Neural progenitor cell (in vitro differentiated cells): Measurements from ENCODE around the gene RNF123. TPM values are rescaled to one million over a fixed set of nuclear protein-coding genes. Genes with fewer than 3 reads are reported as not detected.

Source experiments
- DNase-seq: peaks from one replicate; pipeline ENCODE4 v3.0.0-alpha.2; 2016; ENCODE audit warnings: low spot score
- H2AFZ ChIP-seq: fragments of 200-600 bp; sonication (generic); replicated peaks from 2 replicates; pipeline ENCODE4 v1.6.1; 2016; ENCODE audit warnings: antibody characterized with exemption
- H3F3A ChIP-seq: fragments of 200-600 bp; sonication (generic); 2 replicates; pipeline ENCODE4 v1.6.1; 2016; ENCODE audit warnings: antibody characterized with exemption, low read depth
- H3K27ac ChIP-seq: fragments of 200-600 bp; sonication (generic); 2 replicates; pipeline ENCODE4 v1.5.1; 2016; ENCODE audit warnings: mild to moderate bottlenecking
- H3K27me3 ChIP-seq: fragments of 200-600 bp; sonication (generic); 2 replicates; pipeline ENCODE4 v1.6.1; 2016; ENCODE audit warnings: mild to moderate bottlenecking, moderate library complexity
- H3K36me3 ChIP-seq: fragments of 200-600 bp; sonication (generic); 2 replicates; pipeline ENCODE4 v1.5.1; 2016
- H3K4me1 ChIP-seq: fragments of 200-600 bp; sonication (generic); 2 replicates; pipeline ENCODE4 v1.6.1; 2016; ENCODE audit warnings: mixed run types
- H3K4me2 ChIP-seq: fragments of 200-600 bp; sonication (generic); 2 replicates; pipeline ENCODE4 v1.6.1; 2016
- H3K4me3 ChIP-seq: fragments of 200-600 bp; sonication (generic); 2 replicates; pipeline ENCODE4 v1.5.1; 2016
- H3K79me2 ChIP-seq: fragments of 200-600 bp; sonication (generic); 2 replicates; pipeline ENCODE4 v1.6.1; 2016; ENCODE audit warnings: low read depth
- H3K9ac ChIP-seq: fragments of 200-600 bp; sonication (generic); 2 replicates; pipeline ENCODE4 v1.6.1; 2016
- H3K9me3 ChIP-seq: fragments of 200-600 bp; sonication (generic); 2 replicates; pipeline ENCODE4 v1.5.1; 2016; ENCODE audit warnings: low read depth
- H4K20me1 ChIP-seq: fragments of 200-600 bp; sonication (generic); 2 replicates; pipeline ENCODE4 v1.6.1; 2016; ENCODE audit warnings: low read depth
- H3K27ac Mint-ChIP-seq: 3 replicates; pipeline ENCODE4 v1.8.0; 2021; ENCODE audit warnings: mixed read lengths
- H3K27me3 Mint-ChIP-seq: 2 replicates; pipeline ENCODE4 v1.8.0; 2022; ENCODE audit warnings: low read depth, mild to moderate bottlenecking, inconsistent platforms, moderate library complexity, mixed read lengths; ENCODE audit not compliant: insufficient read depth
- H3K36me3 Mint-ChIP-seq: 3 replicates; pipeline ENCODE4 v1.8.0; 2021; ENCODE audit warnings: mixed read lengths
- H3K4me1 Mint-ChIP-seq: 3 replicates; pipeline ENCODE4 v1.8.0; 2021; ENCODE audit warnings: mixed read lengths
- H3K4me3 Mint-ChIP-seq: 3 replicates; pipeline ENCODE4 v1.8.0; 2021; ENCODE audit warnings: mild to moderate bottlenecking, moderate library complexity, mixed read lengths
- H3K9me3 Mint-ChIP-seq: 3 replicates; pipeline ENCODE4 v1.8.0; 2020; ENCODE audit warnings: mixed read lengths
- CTCF ChIP-seq: fragments of 200-600 bp; sonication (generic); IDR thresholded peaks from 2 replicates; pipeline ENCODE4 v1.5.1; 2017; ENCODE audit warnings: antibody characterized with exemption, mild to moderate bottlenecking
- EZH2 ChIP-seq: fragments of 200-600 bp; sonication (generic); IDR thresholded peaks from 2 replicates; pipeline ENCODE4 v1.6.1; 2017; ENCODE audit warnings: antibody characterized with exemption, mild to moderate bottlenecking, moderate library complexity
- EZH2phosphoT487 ChIP-seq: fragments of 200-600 bp; sonication (generic); IDR thresholded peaks from 2 replicates; pipeline ENCODE4 v1.6.1; 2017; ENCODE audit warnings: antibody characterized with exemption
- total RNA-seq: library from RNA; depleted of rRNA; stranded (reverse); fragments of >200 nt; gene quantifications from 2 replicates; pipeline ENCODE4 v1.2.3, GENCODE V29; 2015; ENCODE audit warnings: low replicate concordance

The RNF123 gene
- total RNA-seq, 1 donor from 2014 or later: 15.0 TPM

DNA sequence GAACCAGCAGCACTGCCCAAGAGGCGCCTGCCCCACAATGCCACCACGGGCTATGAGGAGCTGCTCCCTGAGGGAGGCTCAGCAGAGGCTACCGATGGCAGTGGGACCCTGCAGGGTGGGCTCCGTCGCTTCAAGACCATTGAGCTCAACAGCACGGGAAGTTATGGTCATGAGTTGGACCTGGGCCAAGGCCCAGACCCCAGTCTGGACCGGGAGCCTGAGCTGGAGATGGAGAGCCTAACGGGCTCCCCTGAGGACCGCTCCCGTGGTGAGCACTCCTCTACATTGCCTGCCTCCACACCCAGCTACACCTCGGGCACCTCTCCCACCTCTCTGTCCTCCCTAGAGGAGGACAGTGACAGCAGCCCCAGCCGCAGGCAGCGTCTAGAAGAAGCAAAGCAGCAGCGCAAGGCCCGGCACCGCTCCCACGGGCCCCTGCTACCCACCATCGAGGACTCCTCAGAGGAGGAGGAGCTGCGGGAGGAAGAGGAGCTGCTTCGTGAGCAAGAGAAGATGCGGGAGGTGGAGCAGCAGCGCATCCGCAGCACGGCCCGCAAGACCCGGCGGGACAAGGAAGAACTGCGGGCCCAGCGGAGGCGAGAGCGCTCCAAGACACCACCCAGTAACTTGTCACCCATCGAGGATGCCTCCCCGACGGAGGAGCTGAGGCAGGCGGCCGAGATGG is 37.0 kb upstream of the RNF123 start:
- no peak for TF ChIP-seq CTCF
- no peak for TF ChIP-seq EZH2phosphoT487
- no peak for TF ChIP-seq EZH2
- Histone ChIP-seq H3K79me2 (no peaks in the 10 kb centered on the region), H4K20me1 (no peaks in the 10 kb centered on the region), H3K9ac (no peak overlapping the region), H3K9me3 (no peaks in the 10 kb centered on the region), H3K4me2 (no peak overlapping the region), H3F3A (no peaks in the 10 kb centered on the region), H3K4me3 (no peak overlapping the region), H3K27ac (no peak overlapping the region), H3K27me3 (no peaks in the 10 kb centered on the region), H3K4me1 (no peaks in the 10 kb centered on the region), H3K36me3 (no peaks in the 10 kb centered on the region), H2AFZ (no peak overlapping the region)
- no peak for DNase-seq
- Mint-ChIP-seq H3K4me1 (peaks cover 4% of the 10 kb centered on the region), H3K4me3 (no peak overlapping the region), H3K9me3 (no peaks in the 10 kb centered on the region), H3K27me3 (peaks cover 4% of the 10 kb centered on the region), H3K36me3 (no peaks in the 10 kb centered on the region), H3K27ac (no peak overlapping the region)

- no peaks in the 10 kb centered on the region for H4K20me1 ChIP-seq
- H3K27ac ChIP-seq: no peak overlapping the region
- H3K27me3 Mint-ChIP-seq: peaks cover 4% of the 10 kb centered on the region
- no peaks in the 10 kb centered on the region for H3K36me3 ChIP-seq
- H3K4me1 ChIP-seq: no peaks in the 10 kb centered on the region
- no peak overlapping the region for H3K4me2 ChIP-seq
- H3K36me3 Mint-ChIP-seq: no peaks in the 10 kb centered on the region
- no peaks in the 10 kb centered on the region for H3K9me3 ChIP-seq
- peaks cover 4% of the 10 kb centered on the region for H3K4me1 Mint-ChIP-seq
- no peaks in the 10 kb centered on the region for H3K79me2 ChIP-seq
- no peaks in the 10 kb centered on the region for H3K27me3 ChIP-seq
- TF ChIP-seq EZH2phosphoT487 (no peak), EZH2 (no peak), CTCF (no peak)
- H3K4me3 ChIP-seq: no peak overlapping the region
- DNase-seq: no peak
- no peaks in the 10 kb centered on the region for H3F3A ChIP-seq
- H3K27ac Mint-ChIP-seq: no peak overlapping the region
- no peak overlapping the region for H3K4me3 Mint-ChIP-seq
- no peaks in the 10 kb centered on the region for H3K9me3 Mint-ChIP-seq
- no peak overlapping the region for H2AFZ ChIP-seq
- no peak overlapping the region for H3K9ac ChIP-seq
Observed at GRCh38 chr3:49652903-49653415, 36.4 kb upstream of the RNF123 start.

DNA sequence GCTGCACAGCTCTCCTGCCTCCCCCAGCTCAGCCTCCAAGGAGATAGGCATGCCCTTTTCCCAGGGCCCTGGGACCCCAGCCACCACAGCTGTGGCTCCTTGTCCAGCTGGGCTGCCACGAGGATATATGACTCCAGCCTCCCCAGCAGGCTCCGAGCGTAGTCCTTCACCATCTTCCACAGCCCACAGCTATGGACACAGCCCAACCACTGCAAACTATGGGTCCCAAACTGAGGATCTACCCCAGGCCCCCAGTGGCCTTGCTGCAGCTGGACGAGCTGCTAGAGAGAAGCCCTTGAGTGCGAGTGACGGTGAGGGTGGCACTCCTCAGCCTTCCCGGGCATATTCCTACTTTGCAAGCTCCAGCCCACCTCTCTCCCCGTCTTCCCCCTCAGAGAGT is 35.7 kb upstream of the RNF123 start:
- no peak overlapping the region for H3K4me3 ChIP-seq
- H2AFZ ChIP-seq: no peak overlapping the region
- Mint-ChIP-seq H3K27me3 (peaks cover 4% of the 10 kb centered on the region), H3K27ac (no peak overlapping the region), H3K36me3 (no peaks in the 10 kb centered on the region), H3K4me1 (peaks cover 4% of the 10 kb centered on the region), H3K9me3 (no peaks in the 10 kb centered on the region), H3K4me3 (no peak overlapping the region)
- no peaks in the 10 kb centered on the region for H3K9me3 ChIP-seq
- no peaks in the 10 kb centered on the region for H3K36me3 ChIP-seq
- no peak for TF ChIP-seq CTCF
- no peak for TF ChIP-seq EZH2phosphoT487
- TF ChIP-seq EZH2: no peak
- H3K27ac ChIP-seq: no peak overlapping the region
- H4K20me1 ChIP-seq: no peaks in the 10 kb centered on the region
- H3F3A ChIP-seq: no peaks in the 10 kb centered on the region
- no peaks in the 10 kb centered on the region for H3K79me2 ChIP-seq
- H3K9ac ChIP-seq: no peak overlapping the region
- no peak overlapping the region for H3K4me2 ChIP-seq
- H3K4me1 ChIP-seq: no peaks in the 10 kb centered on the region
- DNase-seq: no peak
- no peaks in the 10 kb centered on the region for H3K27me3 ChIP-seq
